Keratinocyte (primary cell): ENCODE measurements around the gene STK33. TPM values are rescaled to one million over a fixed set of nuclear protein-coding genes. Genes with fewer than 3 reads are reported as not detected.

Experiments used
- DNase-seq: peaks from one replicate; pipeline ENCODE4 v3.0.0-alpha.2; 2011; ENCODE audit warnings: low read depth, missing footprints, low spot score
- FAIRE-seq: peaks from 2 replicates; lab custom pipeline; 2011; peaks lifted over from hg19 to GRCh38; lab: Jason Lieb, UNC
- H2AFZ ChIP-seq: 2 replicates; pipeline ENCODE4 v1.6.0; 2012; ENCODE audit warnings: low read length, control low read depth, inconsistent platforms; ENCODE audit not compliant: control insufficient read depth
- H3K27ac ChIP-seq: 2 replicates; pipeline ENCODE4 v1.5.1; 2011; ENCODE audit warnings: low read length; ENCODE audit not compliant: control insufficient read depth, insufficient read depth
- H3K27me3 ChIP-seq: 3 replicates; pipeline ENCODE4 v1.6.0; 2011; ENCODE audit warnings: low read length; ENCODE audit not compliant: control insufficient read depth, insufficient read depth; ENCODE audit errors: extremely low read depth
- H3K36me3 ChIP-seq, 2 experiments: 2 replicates in 1 of 2; 3 replicates in 1 of 2; pipeline ENCODE4 v1.5.1; 2011; ENCODE audit warnings: low read length in 2 of 2, mild to moderate bottlenecking in 1 of 2; ENCODE audit not compliant: control insufficient read depth in 2 of 2, insufficient read depth in 2 of 2; ENCODE audit errors: extremely low read depth in 1 of 2
- H3K4me1 ChIP-seq: 3 replicates; pipeline ENCODE4 v1.5.1; 2011; ENCODE audit warnings: low read length; ENCODE audit not compliant: control insufficient read depth, insufficient read depth; ENCODE audit errors: extremely low read depth
- H3K4me2 ChIP-seq: 3 replicates; pipeline ENCODE4 v1.6.0; 2011; ENCODE audit warnings: low read depth, low read length; ENCODE audit not compliant: control insufficient read depth, insufficient read depth; ENCODE audit errors: extremely low read depth
- H3K4me3 ChIP-seq, 3 experiments: fragments of 200-600 bp in 1 of 3; sonication (generic) in 1 of 3; 2 replicates in 2 of 3; 3 replicates in 1 of 3; pipeline ENCODE4 v1.5.1; 2011 to 2016; ENCODE audit warnings: low read length in 3 of 3, mild to moderate bottlenecking in 3 of 3, control low read depth in 2 of 3, inconsistent platforms in 1 of 3, low read depth in 1 of 3, mixed read lengths in 1 of 3, mixed run types in 1 of 3, moderate library complexity in 1 of 3; ENCODE audit not compliant: control insufficient read depth in 2 of 3, insufficient read depth in 2 of 3; ENCODE audit errors: extremely low read depth in 1 of 3
- H3K79me2 ChIP-seq: 2 replicates; pipeline ENCODE4 v1.6.0; 2012; ENCODE audit warnings: low read length; ENCODE audit not compliant: control insufficient read depth, insufficient read depth
- H3K9ac ChIP-seq: 3 replicates; pipeline ENCODE4 v1.6.0; 2011; ENCODE audit warnings: low read length; ENCODE audit not compliant: control insufficient read depth, insufficient read depth; ENCODE audit errors: extremely low read depth
- H3K9me1 ChIP-seq: 3 replicates; pipeline ENCODE4 v1.6.0; 2011; ENCODE audit warnings: low read length; ENCODE audit not compliant: control insufficient read depth, insufficient read depth; ENCODE audit errors: extremely low read depth
- H3K9me3 ChIP-seq: 2 replicates; pipeline ENCODE4 v1.5.1; 2012; ENCODE audit warnings: low read depth, low read length; ENCODE audit not compliant: control insufficient read depth
- H4K20me1 ChIP-seq: 3 replicates; pipeline ENCODE4 v1.6.0; 2011; ENCODE audit warnings: low read length; ENCODE audit not compliant: control insufficient read depth, insufficient read depth; ENCODE audit errors: extremely low read depth
- CTCF ChIP-seq, 3 experiments: IDR thresholded peaks in 1 of 3; conservative IDR thresholded peaks in 1 of 3; optimal IDR thresholded peaks in 1 of 3; 2 replicates in 2 of 3; 3 replicates in 1 of 3; pipeline versions ENCODE3 to v1.5.1; 2011; ENCODE audit warnings: low read length in 3 of 3, mild to moderate bottlenecking in 3 of 3, moderate library complexity in 2 of 3, control low read depth in 1 of 3, inconsistent platforms in 1 of 3; ENCODE audit not compliant: insufficient read depth in 2 of 3; ENCODE audit errors: extremely low read depth in 1 of 3
- EZH2 ChIP-seq: IDR thresholded peaks from one replicate; pipeline ENCODE4 v1.6.1; 2012; ENCODE audit warnings: inconsistent platforms, mild to moderate bottlenecking, low read length, moderate library complexity
- dilution Hi-C: fragments of 300-500 bp; cut with MboI; formaldehyde crosslinking; loops from one replicate; pipeline ENCODE4 v1.7.0; 2020; ENCODE audit warnings: low sequenced_read_pairs; ENCODE audit not compliant: extremely low pct_ligation_motif_present
- polyA plus RNA-seq, 5 experiments: library from polyadenylated mRNA; depleted of rRNA in 3 of 5; stranded (reverse) in 3 of 5; stranded (forward) in 1 of 5; unstranded in 1 of 5; fragments of >200 nt; gene quantifications; 1 replicate in 1 of 5; 2 replicates in 3 of 5; 3 replicates in 1 of 5; pipeline versions ENCODE4 v1.2.1 to v1.2.3, GENCODE V29; 2011 to 2012; ENCODE audit warnings: missing spikeins in 2 of 5, low read depth in 1 of 5, low replicate concordance in 1 of 5

The STK33 gene
- polyA plus RNA-seq, 1 donor (not counting 4 experiments of a cell fraction or from before 2014, with no cell fraction given): 0.05 TPM

GRCh38 chr11:8459711-8460399, 134.2 kb downstream of the STK33 start:
- no peaks in the 10 kb centered on the region for H3K79me2 ChIP-seq
- no peaks in the 10 kb centered on the region for H3K36me3 ChIP-seq
- peaks cover 2% of the 10 kb centered on the region for H3K27me3 ChIP-seq
- no peak overlapping the region for H3K4me3 ChIP-seq
- H3K27ac ChIP-seq: no peak overlapping the region
- no peaks in the 10 kb centered on the region for H3K9me3 ChIP-seq
- no peaks in the 10 kb centered on the region for H3K9me1 ChIP-seq
- no peak overlapping the region for H3K4me2 ChIP-seq
- H4K20me1 ChIP-seq: no peaks in the 10 kb centered on the region
- dilution Hi-C loops: no loop called here
- no peaks in the 10 kb centered on the region for H3K4me1 ChIP-seq
- TF ChIP-seq CTCF (optimal IDR thresholded peaks at IDR 0.05 in 1 of 3, IDR thresholded peaks at IDR 0.05 in 1 of 3, conservative IDR thresholded peaks at IDR 0.05 in 1 of 3; ENCODE audit: extremely low read depth in 1 of 3, insufficient read depth in 2 of 3, low read length in 3 of 3): no peak
- TF ChIP-seq EZH2: no peak
- H3K9ac ChIP-seq: no peak overlapping the region
- FAIRE-seq (no peak), DNase-seq (no peak)
- no peak overlapping the region for H2AFZ ChIP-seq

DNA sequence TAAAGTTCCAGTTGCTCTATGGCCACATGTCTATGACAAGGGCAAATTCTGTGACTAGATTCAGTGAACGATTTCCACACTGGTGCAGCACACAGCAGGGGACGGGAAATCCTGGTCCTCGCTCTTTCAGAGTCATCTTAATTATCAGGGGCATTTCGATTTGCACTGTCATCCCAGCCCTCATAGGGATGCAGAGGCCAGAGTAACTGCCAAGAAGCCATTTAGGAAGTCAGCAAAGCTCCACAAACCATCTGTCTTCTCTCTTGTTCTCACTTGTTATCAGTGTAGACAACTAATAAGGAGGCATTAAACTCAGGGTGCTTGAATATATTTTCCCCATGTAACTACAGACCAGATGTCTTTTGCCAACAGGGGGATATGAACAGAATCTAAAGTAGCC, 151.7 kb downstream of the STK33 start:
- no peak overlapping the region for H2AFZ ChIP-seq
- no peak overlapping the region for H3K9ac ChIP-seq
- dilution Hi-C loops: no loop called here
- H3K27me3 ChIP-seq: no peaks in the 10 kb centered on the region
- no peaks in the 10 kb centered on the region for H3K36me3 ChIP-seq
- no peaks in the 10 kb centered on the region for H3K79me2 ChIP-seq
- no peaks in the 10 kb centered on the region for H3K9me3 ChIP-seq
- TF ChIP-seq CTCF (optimal IDR thresholded peaks at IDR 0.05 in 1 of 3, IDR thresholded peaks at IDR 0.05 in 1 of 3, conservative IDR thresholded peaks at IDR 0.05 in 1 of 3; ENCODE audit: extremely low read depth in 1 of 3, insufficient read depth in 2 of 3, low read length in 3 of 3): no peak
- no peak for TF ChIP-seq EZH2
- no peak for FAIRE-seq
- H4K20me1 ChIP-seq: no peaks in the 10 kb centered on the region
- no peak overlapping the region for H3K27ac ChIP-seq
- DNase-seq: no peak
- no peak overlapping the region for H3K4me2 ChIP-seq
- no peak overlapping the region for H3K4me3 ChIP-seq
- no peaks in the 10 kb centered on the region for H3K4me1 ChIP-seq
- H3K9me1 ChIP-seq: no peaks in the 10 kb centered on the region
